Astrocyte (in vitro differentiated cells and primary cell): ENCODE measurements around the gene MAPK12.

Experiments used
- EZH2 ChIP-seq: IDR thresholded peaks from 2 replicates; pipeline ENCODE4 v1.6.1; 2012; ENCODE audit warnings: mild to moderate bottlenecking, low read length, inconsistent platforms; ENCODE audit not compliant: insufficient read depth
- TF ChIP-seq, protein P1 (sequence below): IDR thresholded peaks from 2 replicates; pipeline ENCODE4 v1.5.1; 2011; ENCODE audit warnings: low read depth, mild to moderate bottlenecking, inconsistent platforms, low read length, moderate library complexity; ENCODE audit not compliant: insufficient read depth

DNA sequence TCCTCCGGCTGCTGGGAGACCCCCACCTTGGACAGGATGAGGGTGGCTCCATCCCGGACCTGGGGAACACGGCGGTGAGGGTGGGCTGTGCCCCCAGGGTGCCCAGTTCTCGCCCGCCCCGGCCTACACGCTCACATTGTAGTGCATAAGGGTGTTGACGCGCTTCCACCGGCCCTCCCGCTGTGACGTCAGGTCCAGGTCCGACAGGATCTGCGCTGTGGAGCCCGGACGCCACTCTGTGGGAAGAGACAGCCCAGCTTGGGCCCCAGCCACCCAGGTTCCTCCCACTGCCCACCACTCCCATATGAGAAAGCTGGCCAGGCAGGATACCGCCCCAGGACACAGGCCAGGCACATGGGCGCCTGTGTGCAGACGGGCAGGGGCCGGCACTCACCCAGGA lies 17.0 kb upstream of the MAPK12 start:
- TF ChIP-seq, protein P1, sequence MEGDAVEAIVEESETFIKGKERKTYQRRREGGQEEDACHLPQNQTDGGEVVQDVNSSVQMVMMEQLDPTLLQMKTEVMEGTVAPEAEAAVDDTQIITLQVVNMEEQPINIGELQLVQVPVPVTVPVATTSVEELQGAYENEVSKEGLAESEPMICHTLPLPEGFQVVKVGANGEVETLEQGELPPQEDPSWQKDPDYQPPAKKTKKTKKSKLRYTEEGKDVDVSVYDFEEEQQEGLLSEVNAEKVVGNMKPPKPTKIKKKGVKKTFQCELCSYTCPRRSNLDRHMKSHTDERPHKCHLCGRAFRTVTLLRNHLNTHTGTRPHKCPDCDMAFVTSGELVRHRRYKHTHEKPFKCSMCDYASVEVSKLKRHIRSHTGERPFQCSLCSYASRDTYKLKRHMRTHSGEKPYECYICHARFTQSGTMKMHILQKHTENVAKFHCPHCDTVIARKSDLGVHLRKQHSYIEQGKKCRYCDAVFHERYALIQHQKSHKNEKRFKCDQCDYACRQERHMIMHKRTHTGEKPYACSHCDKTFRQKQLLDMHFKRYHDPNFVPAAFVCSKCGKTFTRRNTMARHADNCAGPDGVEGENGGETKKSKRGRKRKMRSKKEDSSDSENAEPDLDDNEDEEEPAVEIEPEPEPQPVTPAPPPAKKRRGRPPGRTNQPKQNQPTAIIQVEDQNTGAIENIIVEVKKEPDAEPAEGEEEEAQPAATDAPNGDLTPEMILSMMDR: no peak
- TF ChIP-seq EZH2: no peak
